ENCODE measurements around the gene ZNF44.

DNA sequence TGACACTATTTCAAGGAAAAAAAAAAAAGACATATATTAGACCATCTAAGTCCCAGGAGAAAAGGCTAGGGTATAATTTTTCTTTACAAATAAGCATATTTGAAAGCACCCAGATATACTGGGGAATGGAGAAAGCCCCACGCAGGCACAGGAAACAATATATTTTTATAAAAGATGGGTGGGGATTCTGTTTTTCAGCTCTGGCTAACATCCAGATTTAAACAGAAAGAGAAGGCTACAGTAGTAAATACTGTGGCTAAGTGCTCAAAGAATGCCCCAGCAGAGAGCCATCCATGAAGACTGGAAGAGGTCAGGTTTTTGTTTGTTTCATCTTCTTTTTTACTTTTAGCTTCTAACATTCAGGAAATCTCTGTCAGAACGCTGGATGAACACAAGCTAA is 16.0 kb downstream of the ZNF44 start:
- TF ChIP-seq EZH2 (IDR thresholded peaks at IDR 0.05; ENCODE audit: borderline replicate concordance, low read length), result no peak
- TF ChIP-seq, protein P1, sequence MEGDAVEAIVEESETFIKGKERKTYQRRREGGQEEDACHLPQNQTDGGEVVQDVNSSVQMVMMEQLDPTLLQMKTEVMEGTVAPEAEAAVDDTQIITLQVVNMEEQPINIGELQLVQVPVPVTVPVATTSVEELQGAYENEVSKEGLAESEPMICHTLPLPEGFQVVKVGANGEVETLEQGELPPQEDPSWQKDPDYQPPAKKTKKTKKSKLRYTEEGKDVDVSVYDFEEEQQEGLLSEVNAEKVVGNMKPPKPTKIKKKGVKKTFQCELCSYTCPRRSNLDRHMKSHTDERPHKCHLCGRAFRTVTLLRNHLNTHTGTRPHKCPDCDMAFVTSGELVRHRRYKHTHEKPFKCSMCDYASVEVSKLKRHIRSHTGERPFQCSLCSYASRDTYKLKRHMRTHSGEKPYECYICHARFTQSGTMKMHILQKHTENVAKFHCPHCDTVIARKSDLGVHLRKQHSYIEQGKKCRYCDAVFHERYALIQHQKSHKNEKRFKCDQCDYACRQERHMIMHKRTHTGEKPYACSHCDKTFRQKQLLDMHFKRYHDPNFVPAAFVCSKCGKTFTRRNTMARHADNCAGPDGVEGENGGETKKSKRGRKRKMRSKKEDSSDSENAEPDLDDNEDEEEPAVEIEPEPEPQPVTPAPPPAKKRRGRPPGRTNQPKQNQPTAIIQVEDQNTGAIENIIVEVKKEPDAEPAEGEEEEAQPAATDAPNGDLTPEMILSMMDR (IDR thresholded peaks at IDR 0.05; ENCODE audit: low read length), result no peak

Measured in OCI-LY1 (cell line).